NB4 (cell line): ENCODE data around the gene NUAK2.

Experiments
- MYC ChIP-seq: IDR thresholded peaks from 2 replicates; pipeline ENCODE4 v1.6.1; 2011; ENCODE audit warnings: low read depth, low read length
- POLR2A ChIP-seq: IDR thresholded peaks from 2 replicates; pipeline ENCODE4 v1.6.1; 2011; ENCODE audit warnings: mild to moderate bottlenecking; ENCODE audit not compliant: insufficient read length; ENCODE audit errors: extremely low read depth
- TF ChIP-seq, protein P1 (sequence below): IDR thresholded peaks from one replicate; pipeline ENCODE4 v1.5.1; 2012; ENCODE audit warnings: low read depth, low read length

DNA sequence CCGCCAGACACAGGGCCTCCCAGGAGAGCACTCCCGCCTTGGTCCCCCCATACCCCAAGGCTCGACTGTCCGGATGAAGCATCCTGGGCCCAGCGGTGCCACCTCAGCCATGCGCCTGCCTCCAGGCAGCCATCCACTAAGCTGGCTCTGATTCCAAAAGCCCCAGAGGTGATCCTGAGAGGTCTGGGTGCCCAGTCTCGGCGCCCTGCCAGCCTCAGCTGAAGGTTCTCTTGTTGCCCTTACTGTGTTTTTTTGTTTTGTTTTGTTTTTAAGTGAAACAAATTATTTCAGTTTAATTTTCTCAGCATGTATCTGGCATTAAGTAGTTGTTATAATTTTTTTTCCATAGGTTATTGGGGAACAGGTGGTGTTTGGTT is 44.9 kb downstream of the NUAK2 start:
- TF ChIP-seq, protein P1, sequence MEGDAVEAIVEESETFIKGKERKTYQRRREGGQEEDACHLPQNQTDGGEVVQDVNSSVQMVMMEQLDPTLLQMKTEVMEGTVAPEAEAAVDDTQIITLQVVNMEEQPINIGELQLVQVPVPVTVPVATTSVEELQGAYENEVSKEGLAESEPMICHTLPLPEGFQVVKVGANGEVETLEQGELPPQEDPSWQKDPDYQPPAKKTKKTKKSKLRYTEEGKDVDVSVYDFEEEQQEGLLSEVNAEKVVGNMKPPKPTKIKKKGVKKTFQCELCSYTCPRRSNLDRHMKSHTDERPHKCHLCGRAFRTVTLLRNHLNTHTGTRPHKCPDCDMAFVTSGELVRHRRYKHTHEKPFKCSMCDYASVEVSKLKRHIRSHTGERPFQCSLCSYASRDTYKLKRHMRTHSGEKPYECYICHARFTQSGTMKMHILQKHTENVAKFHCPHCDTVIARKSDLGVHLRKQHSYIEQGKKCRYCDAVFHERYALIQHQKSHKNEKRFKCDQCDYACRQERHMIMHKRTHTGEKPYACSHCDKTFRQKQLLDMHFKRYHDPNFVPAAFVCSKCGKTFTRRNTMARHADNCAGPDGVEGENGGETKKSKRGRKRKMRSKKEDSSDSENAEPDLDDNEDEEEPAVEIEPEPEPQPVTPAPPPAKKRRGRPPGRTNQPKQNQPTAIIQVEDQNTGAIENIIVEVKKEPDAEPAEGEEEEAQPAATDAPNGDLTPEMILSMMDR, result no peak
- TF ChIP-seq MYC, result no peak
- no peak for TF ChIP-seq POLR2A
